HEK293T (cell line): ENCODE data around the gene TMEM132D.

ENCODE experiments used
- BHLHE40 ChIP-seq: fragments of 450-650 bp; IDR thresholded peaks from 2 replicates; pipeline ENCODE4 v1.6.1; 2016; ENCODE audit warnings: mild to moderate bottlenecking, moderate library complexity, borderline replicate concordance
- ELF4 ChIP-seq: fragments of 450-650 bp; IDR thresholded peaks from 2 replicates; pipeline ENCODE4 v1.6.1; 2017; ENCODE audit warnings: antibody characterized with exemption
- FOXA1 ChIP-seq: fragments of 450-650 bp; IDR thresholded peaks from 2 replicates; pipeline ENCODE4 v1.6.1; 2016; ENCODE audit warnings: mild to moderate bottlenecking
- FOXK2 ChIP-seq: fragments of 450-650 bp; IDR thresholded peaks from 2 replicates; pipeline ENCODE4 v1.6.1; 2016; ENCODE audit warnings: mild to moderate bottlenecking
- FOXM1 ChIP-seq: fragments of 450-650 bp; IDR thresholded peaks from 2 replicates; pipeline ENCODE4 v1.6.1; 2017; ENCODE audit warnings: mild to moderate bottlenecking, borderline replicate concordance
- L3MBTL2 ChIP-seq: fragments of 450-650 bp; conservative IDR thresholded peaks from 2 replicates; pipeline ENCODE4 v1.6.1; 2016; ENCODE audit warnings: mild to moderate bottlenecking
- SP1 ChIP-seq: fragments of 450-650 bp; IDR thresholded peaks from 2 replicates; pipeline ENCODE4 v1.6.1; 2017

- TF ChIP-seq FOXA1: no peak
- no peak for TF ChIP-seq FOXK2
- no peak for TF ChIP-seq SP1
- no peak for TF ChIP-seq FOXM1
- no peak for TF ChIP-seq L3MBTL2
- no peak for TF ChIP-seq ELF4
- no peak for TF ChIP-seq BHLHE40
Observed at GRCh38 chr12:129203456-129203855, 700.4 kb downstream of the TMEM132D start.
